ENCODE results near the gene MAP3K3. TPM values are rescaled to one million over a fixed set of nuclear protein-coding genes. Genes with fewer than 3 reads are reported as not detected.

Gene MAP3K3
- polyA plus RNA-seq, 1 donor from 2014 or later = 16.6 TPM

DNA sequence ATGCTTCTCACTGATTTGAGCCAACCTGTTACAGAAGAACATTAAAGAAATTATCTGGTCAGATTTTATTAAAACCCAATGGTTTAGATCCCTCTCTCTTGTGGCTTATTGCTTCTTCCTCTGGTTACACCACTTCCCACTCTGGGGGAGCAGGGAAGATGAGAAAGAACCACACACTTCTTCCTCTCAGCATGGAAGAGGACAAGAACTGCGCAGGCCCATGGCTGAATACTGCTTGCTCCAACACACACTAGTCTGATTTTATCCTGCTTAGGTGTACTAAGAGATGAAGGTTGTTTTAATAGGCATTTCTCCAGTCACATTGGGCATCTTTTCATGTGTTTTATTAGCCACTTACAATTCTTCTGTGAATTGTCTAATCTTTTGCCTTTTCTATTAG, 27.6 kb downstream of the MAP3K3 start:
- H3K9ac ChIP-seq (ENCODE audit: low read length) = no peak overlapping the region
- no peaks in the 10 kb centered on the region for H3K9me3 ChIP-seq (ENCODE audit: low read length)
- TF ChIP-seq RAD21 (conservative IDR thresholded peaks at IDR 0.05) = no peak
- no peak for TF ChIP-seq SMC3 (conservative IDR thresholded peaks at IDR 0.05; ENCODE audit: poor library complexity)
- TF ChIP-seq TAF1 (IDR thresholded peaks at IDR 0.05; ENCODE audit: low read depth) = no peak
- TF ChIP-seq EP300 (conservative IDR thresholded peaks at IDR 0.05; ENCODE audit: poor library complexity, severe bottlenecking) = no peak
- TF ChIP-seq EZH2 (IDR thresholded peaks at IDR 0.05; ENCODE audit: borderline replicate concordance, insufficient read depth, low read length, poor library complexity, severe bottlenecking) = no peak
- no peak for TF ChIP-seq MXI1 (conservative IDR thresholded peaks at IDR 0.05; ENCODE audit: poor library complexity, severe bottlenecking)
- TF ChIP-seq, protein P1, sequence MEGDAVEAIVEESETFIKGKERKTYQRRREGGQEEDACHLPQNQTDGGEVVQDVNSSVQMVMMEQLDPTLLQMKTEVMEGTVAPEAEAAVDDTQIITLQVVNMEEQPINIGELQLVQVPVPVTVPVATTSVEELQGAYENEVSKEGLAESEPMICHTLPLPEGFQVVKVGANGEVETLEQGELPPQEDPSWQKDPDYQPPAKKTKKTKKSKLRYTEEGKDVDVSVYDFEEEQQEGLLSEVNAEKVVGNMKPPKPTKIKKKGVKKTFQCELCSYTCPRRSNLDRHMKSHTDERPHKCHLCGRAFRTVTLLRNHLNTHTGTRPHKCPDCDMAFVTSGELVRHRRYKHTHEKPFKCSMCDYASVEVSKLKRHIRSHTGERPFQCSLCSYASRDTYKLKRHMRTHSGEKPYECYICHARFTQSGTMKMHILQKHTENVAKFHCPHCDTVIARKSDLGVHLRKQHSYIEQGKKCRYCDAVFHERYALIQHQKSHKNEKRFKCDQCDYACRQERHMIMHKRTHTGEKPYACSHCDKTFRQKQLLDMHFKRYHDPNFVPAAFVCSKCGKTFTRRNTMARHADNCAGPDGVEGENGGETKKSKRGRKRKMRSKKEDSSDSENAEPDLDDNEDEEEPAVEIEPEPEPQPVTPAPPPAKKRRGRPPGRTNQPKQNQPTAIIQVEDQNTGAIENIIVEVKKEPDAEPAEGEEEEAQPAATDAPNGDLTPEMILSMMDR (IDR thresholded peaks at IDR 0.05; ENCODE audit: poor library complexity, severe bottlenecking) = no peak
- TF ChIP-seq POLR2AphosphoS5 (IDR thresholded peaks at IDR 0.05) = no peak
- TF ChIP-seq, protein P2, sequence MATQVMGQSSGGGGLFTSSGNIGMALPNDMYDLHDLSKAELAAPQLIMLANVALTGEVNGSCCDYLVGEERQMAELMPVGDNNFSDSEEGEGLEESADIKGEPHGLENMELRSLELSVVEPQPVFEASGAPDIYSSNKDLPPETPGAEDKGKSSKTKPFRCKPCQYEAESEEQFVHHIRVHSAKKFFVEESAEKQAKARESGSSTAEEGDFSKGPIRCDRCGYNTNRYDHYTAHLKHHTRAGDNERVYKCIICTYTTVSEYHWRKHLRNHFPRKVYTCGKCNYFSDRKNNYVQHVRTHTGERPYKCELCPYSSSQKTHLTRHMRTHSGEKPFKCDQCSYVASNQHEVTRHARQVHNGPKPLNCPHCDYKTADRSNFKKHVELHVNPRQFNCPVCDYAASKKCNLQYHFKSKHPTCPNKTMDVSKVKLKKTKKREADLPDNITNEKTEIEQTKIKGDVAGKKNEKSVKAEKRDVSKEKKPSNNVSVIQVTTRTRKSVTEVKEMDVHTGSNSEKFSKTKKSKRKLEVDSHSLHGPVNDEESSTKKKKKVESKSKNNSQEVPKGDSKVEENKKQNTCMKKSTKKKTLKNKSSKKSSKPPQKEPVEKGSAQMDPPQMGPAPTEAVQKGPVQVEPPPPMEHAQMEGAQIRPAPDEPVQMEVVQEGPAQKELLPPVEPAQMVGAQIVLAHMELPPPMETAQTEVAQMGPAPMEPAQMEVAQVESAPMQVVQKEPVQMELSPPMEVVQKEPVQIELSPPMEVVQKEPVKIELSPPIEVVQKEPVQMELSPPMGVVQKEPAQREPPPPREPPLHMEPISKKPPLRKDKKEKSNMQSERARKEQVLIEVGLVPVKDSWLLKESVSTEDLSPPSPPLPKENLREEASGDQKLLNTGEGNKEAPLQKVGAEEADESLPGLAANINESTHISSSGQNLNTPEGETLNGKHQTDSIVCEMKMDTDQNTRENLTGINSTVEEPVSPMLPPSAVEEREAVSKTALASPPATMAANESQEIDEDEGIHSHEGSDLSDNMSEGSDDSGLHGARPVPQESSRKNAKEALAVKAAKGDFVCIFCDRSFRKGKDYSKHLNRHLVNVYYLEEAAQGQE (IDR thresholded peaks at IDR 0.05; ENCODE audit: borderline replicate concordance) = no peak
- no peak overlapping the region for H3K4me2 ChIP-seq (ENCODE audit: low read length)
- H3K27me3 ChIP-seq (ENCODE audit: insufficient read depth, low read depth, low read length) = no peaks in the 10 kb centered on the region
- no peak overlapping the region for H2AFZ ChIP-seq (ENCODE audit: low read depth, low read length)
- H4K20me1 ChIP-seq (ENCODE audit: insufficient read depth) = no peaks in the 10 kb centered on the region
- no peaks in the 10 kb centered on the region for H3K36me3 ChIP-seq (ENCODE audit: insufficient read depth, low read length)
- no peaks in the 10 kb centered on the region for H3K9me2 ChIP-seq (ENCODE audit: insufficient read depth, low read length)
- no peaks in the 10 kb centered on the region for H3K79me2 ChIP-seq (replicated peaks; ENCODE audit: insufficient read depth, low read length)
- no peak overlapping the region for H3K4me3 ChIP-seq (ENCODE audit: low read length)
- H3F3A ChIP-seq (ENCODE audit: insufficient read depth, low read length, poor library complexity, severe bottlenecking) = no peaks in the 10 kb centered on the region
- H3K27ac ChIP-seq (ENCODE audit: low read length) = no peak overlapping the region

DNA sequence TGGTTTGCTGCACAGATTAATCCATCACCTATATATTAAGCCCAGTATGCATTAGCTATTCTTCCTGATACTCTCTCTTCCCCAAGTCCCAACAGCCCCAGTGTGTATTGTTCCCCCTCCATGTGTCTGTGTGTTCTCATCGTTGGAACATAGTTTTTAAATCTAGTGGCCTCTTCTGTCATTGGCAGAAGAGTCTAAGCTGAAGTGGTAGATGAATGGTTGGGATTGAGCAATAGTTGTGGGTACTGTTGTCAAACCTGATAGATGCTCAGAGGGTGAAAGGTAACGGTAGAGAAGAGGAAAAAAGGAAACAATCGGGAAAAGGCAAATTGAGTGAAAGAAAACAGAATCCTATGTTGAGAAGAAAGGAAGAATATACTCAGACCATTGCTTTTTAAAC, 29.9 kb downstream of the MAP3K3 start:
- TF ChIP-seq, protein P1 (IDR thresholded peaks at IDR 0.05; ENCODE audit: poor library complexity, severe bottlenecking) = no peak
- no peak for TF ChIP-seq SMC3 (conservative IDR thresholded peaks at IDR 0.05; ENCODE audit: poor library complexity)
- no peak for TF ChIP-seq EZH2 (IDR thresholded peaks at IDR 0.05; ENCODE audit: borderline replicate concordance, insufficient read depth, low read length, poor library complexity, severe bottlenecking)
- no peak for TF ChIP-seq MXI1 (conservative IDR thresholded peaks at IDR 0.05; ENCODE audit: poor library complexity, severe bottlenecking)
- TF ChIP-seq POLR2AphosphoS5 (IDR thresholded peaks at IDR 0.05) = no peak
- TF ChIP-seq RAD21 (conservative IDR thresholded peaks at IDR 0.05) = no peak
- no peak for TF ChIP-seq TAF1 (IDR thresholded peaks at IDR 0.05; ENCODE audit: low read depth)
- TF ChIP-seq EP300 (conservative IDR thresholded peaks at IDR 0.05; ENCODE audit: poor library complexity, severe bottlenecking) = no peak
- Histone ChIP-seq H3K4me2 (ENCODE audit: low read length) (no peak overlapping the region), H3K4me3 (ENCODE audit: low read length) (no peak overlapping the region), H3K79me2 (replicated peaks; ENCODE audit: insufficient read depth, low read length) (no peaks in the 10 kb centered on the region), H3K9ac (ENCODE audit: low read length) (no peak overlapping the region), H3F3A (ENCODE audit: insufficient read depth, low read length, poor library complexity, severe bottlenecking) (no peaks in the 10 kb centered on the region), H3K27ac (ENCODE audit: low read length) (no peak overlapping the region), H3K9me2 (ENCODE audit: insufficient read depth, low read length) (no peaks in the 10 kb centered on the region), H4K20me1 (ENCODE audit: insufficient read depth) (no peaks in the 10 kb centered on the region), H3K9me3 (ENCODE audit: low read length) (no peaks in the 10 kb centered on the region), H3K27me3 (ENCODE audit: insufficient read depth, low read depth, low read length) (no peaks in the 10 kb centered on the region), H3K36me3 (ENCODE audit: insufficient read depth, low read length) (no peaks in the 10 kb centered on the region), H2AFZ (ENCODE audit: low read depth, low read length) (no peak overlapping the region)
